Measurements from ENCODE around the gene COX19. TPM values are rescaled to one million over a fixed set of nuclear protein-coding genes. Genes with fewer than 3 reads are reported as not detected.

COX19 gene
- total and polyA plus RNA-seq, 2 of the 13 experiments (the other 11 are each of a cell fraction or from before 2014, with no cell fraction given) = 11.5 to 21.7 TPM

- TF ChIP-seq, protein P1, sequence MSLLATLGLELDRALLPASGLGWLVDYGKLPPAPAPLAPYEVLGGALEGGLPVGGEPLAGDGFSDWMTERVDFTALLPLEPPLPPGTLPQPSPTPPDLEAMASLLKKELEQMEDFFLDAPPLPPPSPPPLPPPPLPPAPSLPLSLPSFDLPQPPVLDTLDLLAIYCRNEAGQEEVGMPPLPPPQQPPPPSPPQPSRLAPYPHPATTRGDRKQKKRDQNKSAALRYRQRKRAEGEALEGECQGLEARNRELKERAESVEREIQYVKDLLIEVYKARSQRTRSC (CRISPR knock-in tag; IDR thresholded peaks at IDR 0.05; ENCODE audit: low read depth) = no peak
- TF ChIP-seq ZNF326 (CRISPR knock-in tag; IDR thresholded peaks at IDR 0.05; ENCODE audit: borderline replicate concordance) = no peak
- no peak for TF ChIP-seq AGO1 (IDR thresholded peaks at IDR 0.05; ENCODE audit: low read depth, low read length, poor library complexity, severe bottlenecking)
- TF ChIP-seq DMAP1 (CRISPR knock-in tag; IDR thresholded peaks at IDR 0.05) = no peak; the same call in 1 of the 2 replicates
- TF ChIP-seq THRA (CRISPR knock-in tag; IDR thresholded peaks at IDR 0.05; ENCODE audit: borderline replicate concordance) = no peak
- TF ChIP-seq FOXA1 (IDR thresholded peaks at IDR 0.05) = no peak
- no peak for TF ChIP-seq FOXA1 (CRISPR knock-in tag; IDR thresholded peaks at IDR 0.05)
- no peak for TF ChIP-seq TARDBP (CRISPR knock-in tag; IDR thresholded peaks at IDR 0.05)
- TF ChIP-seq JUND (CRISPR knock-in tag; IDR thresholded peaks at IDR 0.05) = no peak
- TF ChIP-seq ELF4 (CRISPR knock-in tag; IDR thresholded peaks at IDR 0.05; ENCODE audit: borderline replicate concordance) = no peak
- no peak for TF ChIP-seq ZNF619 (CRISPR knock-in tag; IDR thresholded peaks at IDR 0.05)
- TF ChIP-seq MEIS1 (CRISPR knock-in tag; IDR thresholded peaks at IDR 0.05; ENCODE audit: borderline replicate concordance) = no peak
- TF ChIP-seq ZNF703 (CRISPR knock-in tag; IDR thresholded peaks at IDR 0.05; ENCODE audit: borderline replicate concordance) = no peak
- TF ChIP-seq ZIK1 (CRISPR knock-in tag; IDR thresholded peaks at IDR 0.05; ENCODE audit: borderline replicate concordance, low read depth) = no peak
- no peak for TF ChIP-seq BCL6 (CRISPR knock-in tag; IDR thresholded peaks at IDR 0.05)
- TF ChIP-seq CAMTA2 (CRISPR knock-in tag; IDR thresholded peaks at IDR 0.05; ENCODE audit: borderline replicate concordance) = no peak
- TF ChIP-seq ZNF710 (CRISPR knock-in tag; IDR thresholded peaks at IDR 0.05; ENCODE audit: borderline replicate concordance) = no peak
- TF ChIP-seq MTF1 (CRISPR knock-in tag; IDR thresholded peaks at IDR 0.05) = no peak
- TF ChIP-seq CENPT (CRISPR knock-in tag; IDR thresholded peaks at IDR 0.05; ENCODE audit: low read depth) = 0 out of 2 replicates have a peak, but pooled peaks have one; percentile 27
- TF ChIP-seq, protein P2, sequence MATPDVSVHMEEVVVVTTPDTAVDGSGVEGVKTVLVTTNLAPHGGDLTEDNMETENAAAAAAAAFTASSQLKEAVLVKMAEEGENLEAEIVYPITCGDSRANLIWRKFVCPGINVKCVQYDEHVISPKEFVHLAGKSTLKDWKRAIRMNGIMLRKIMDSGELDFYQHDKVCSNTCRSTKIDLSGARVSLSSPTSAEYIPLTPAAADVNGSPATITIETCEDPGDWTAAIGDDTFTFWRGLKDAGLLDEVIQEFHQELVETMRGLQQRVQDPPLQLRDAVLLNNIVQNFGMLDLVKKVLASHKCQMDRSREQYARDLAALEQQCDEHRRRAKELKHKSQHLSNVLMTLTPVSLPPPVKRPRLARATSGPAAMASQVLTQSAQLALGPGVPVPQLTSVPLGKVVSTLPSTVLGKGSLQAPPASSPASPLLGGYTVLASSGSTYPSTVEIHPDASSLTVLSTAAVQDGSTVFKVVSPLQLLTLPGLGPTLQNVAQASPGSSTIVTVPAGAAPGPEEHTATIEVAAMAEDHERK (CRISPR knock-in tag; IDR thresholded peaks at IDR 0.05; ENCODE audit: low read depth) = no peak
- no peak for TF ChIP-seq XRCC5 (optimal IDR thresholded peaks at IDR 0.05; ENCODE audit: low read length)
- TF ChIP-seq SSRP1 (CRISPR knock-in tag; IDR thresholded peaks at IDR 0.05) = no peak
- TF ChIP-seq PHF8 (CRISPR knock-in tag; IDR thresholded peaks at IDR 0.05) = peak; percentile 48; the same call in 1 of the 2 replicates
- no peak for TF ChIP-seq RAD51 (IDR thresholded peaks at IDR 0.05; ENCODE audit: borderline replicate concordance)
- no peak for TF ChIP-seq ISL2 (CRISPR knock-in tag; IDR thresholded peaks at IDR 0.05)
Measured at GRCh38 chr7:953547-954327, 21.6 kb downstream of the COX19 start (continued).
